H1 (cell line): ENCODE data around the gene RUVBL1. TPM values are rescaled to one million over a fixed set of nuclear protein-coding genes. Genes with fewer than 3 reads are reported as not detected.

Experiments
- ATF2 ChIP-seq: IDR thresholded peaks from 2 replicates; pipeline ENCODE4 v1.6.1; 2012; ENCODE audit warnings: low read length, inconsistent platforms
- BACH1 ChIP-seq: IDR thresholded peaks from 2 replicates; pipeline ENCODE4 v1.6.1; 2012; ENCODE audit warnings: low read length, improper control_type of control experiment
- CHD7 ChIP-seq: fragments of 300-600 bp; sonication (generic); IDR thresholded peaks from 2 replicates; pipeline ENCODE4 v1.7.1; 2012; ENCODE audit warnings: low read length, moderate library complexity, mild to moderate bottlenecking, inconsistent platforms; ENCODE audit not compliant: insufficient replicate concordance
- NANOG ChIP-seq: IDR thresholded peaks from 2 replicates; pipeline ENCODE4 v1.6.1; 2011; ENCODE audit warnings: low read length, low read depth, mild to moderate bottlenecking, inconsistent platforms; ENCODE audit not compliant: insufficient read depth, poor library complexity, severe bottlenecking
- NRF1 ChIP-seq: IDR thresholded peaks from 2 replicates; pipeline ENCODE4 v1.6.1; 2011; ENCODE audit warnings: mild to moderate bottlenecking, low read depth, low read length, improper control_type of control experiment
- POU5F1 ChIP-seq: IDR thresholded peaks from 2 replicates; pipeline ENCODE4 v1.6.1; 2011; ENCODE audit warnings: low read depth, mild to moderate bottlenecking, low read length, moderate library complexity
- RNF2 ChIP-seq: fragments of 200-900, 300-1000 bp; sonication (generic); IDR thresholded peaks from 2 replicates; pipeline ENCODE4 v1.7.1; 2016; ENCODE audit warnings: borderline replicate concordance, low read depth, mild to moderate bottlenecking, antibody characterized with exemption, low read length; ENCODE audit not compliant: poor library complexity, severe bottlenecking; ENCODE audit errors: missing control alignments
- TEAD4 ChIP-seq: IDR thresholded peaks from 2 replicates; pipeline ENCODE4 v1.6.1; 2012; ENCODE audit warnings: low read depth, low read length, inconsistent platforms, mixed read lengths
- polyA plus RNA-seq, 7 experiments: library from polyadenylated mRNA; depleted of rRNA in 3 of 7; stranded (reverse) in 5 of 7; unstranded in 2 of 7; fragments of >200 nt in 5 of 7; fragments of 200-250 nt in 2 of 7; gene quantifications; 1 replicate in 5 of 7; 2 replicates in 1 of 7; 4 replicates in 1 of 7; pipeline versions ENCODE4 v1.2.1 to v1.2.3, GENCODE V29; 2011 to 2013; ENCODE audit warnings: missing spikeins in 2 of 7, mixed read lengths in 2 of 7
- total RNA-seq: library from RNA; stranded (reverse); fragmentation: NEBNext Ultra II Directional; extraction: Animal tissue kit (Norgen Biotek cat#: 25700); gene quantifications from 2 replicates; pipeline ENCODE4 v1.2.1, GENCODE V29; 2021

Gene RUVBL1
- total and polyA plus RNA-seq, 2 of the 8 experiments (the other 6 are each of a cell fraction or from before 2014, with no cell fraction given), result 112 to 135 TPM

DNA sequence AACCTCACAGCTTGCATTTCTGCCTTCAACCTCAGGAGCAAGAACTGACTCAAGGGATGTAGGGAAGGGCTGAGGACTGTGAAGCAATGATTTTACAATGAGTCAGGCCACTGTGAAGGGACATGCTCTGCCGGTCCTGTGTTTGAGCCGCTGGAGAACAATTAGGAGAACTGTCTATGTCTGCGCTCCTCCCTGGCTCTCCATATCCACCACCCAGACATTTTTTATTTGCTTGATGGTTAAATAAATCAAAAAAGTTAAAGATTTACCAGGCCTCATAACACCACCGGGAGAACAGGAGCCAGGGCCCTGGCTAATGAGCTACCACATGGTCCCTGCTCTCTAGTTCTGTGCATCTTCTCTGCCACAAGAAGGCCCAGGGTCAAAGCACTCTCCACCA lies 41.8 kb downstream of the RUVBL1 start (continued):
- TF ChIP-seq CHD7, result no peak
- TF ChIP-seq BACH1, result no peak
- no peak for TF ChIP-seq NANOG
- no peak for TF ChIP-seq NRF1
- TF ChIP-seq TEAD4, result no peak
- TF ChIP-seq POU5F1, result no peak
- no peak for TF ChIP-seq ATF2
- no peak for TF ChIP-seq RNF2
